ENCODE measurements around the gene PRKCA. TPM values are rescaled to one million over a fixed set of nuclear protein-coding genes. Genes with fewer than 3 reads are reported as not detected.
"Not testable (repeated sequence)": the region's sequence is repeated elsewhere in the genome, so short reads cannot be mapped to it uniquely, and the experiment has no call there.

Gene PRKCA
- total and polyA plus RNA-seq, 4 donors = 3.0 to 14.1 (median 5.4) TPM

GRCh38 chr17:66345949-66346638 is 43.7 kb downstream of the PRKCA start:
- peaks cover 4 to 31% (median 25%) of the 10 kb centered on the region in 4 donors for H3K4me1 ChIP-seq (ENCODE audit: control insufficient read depth in 4 of 4, insufficient read depth in 4 of 4, low read length in 3 of 4)
- WGBS = 88% methylated on average over 12 of the region's 12 CpGs
- peak; percentile 15 to 33 for TF ChIP-seq HNF4A (conservative IDR thresholded peaks at IDR 0.05)
- H3K27me3 ChIP-seq (ENCODE audit: control insufficient read depth in 4 of 4, insufficient read depth in 4 of 4, low read length in 3 of 4); H3K36me3 ChIP-seq (ENCODE audit: control insufficient read depth in 4 of 4, insufficient read depth in 3 of 4, low read depth in 1 of 4, low read length in 3 of 4); H3K9ac ChIP-seq (ENCODE audit: low read depth in 1 of 2, low read length in 2 of 2); H3K4me3 ChIP-seq (ENCODE audit: low read depth in 1 of 3, low read length in 3 of 3); H3K27ac ChIP-seq (ENCODE audit: low read depth in 1 of 2, low read length in 2 of 2); H3K9me3 ChIP-seq (ENCODE audit: control insufficient read depth in 4 of 4, low read length in 3 of 4); DNase-seq (ENCODE audit: low spot score): not testable (repeated sequence)

- Histone ChIP-seq H3K27ac (ENCODE audit: low read depth in 1 of 2, low read length in 2 of 2) (peak overlapping the region in 1 of 2 donors; percentile 22), H3K9ac (ENCODE audit: low read depth in 1 of 2, low read length in 2 of 2) (no peak overlapping the region), H3K4me3 (ENCODE audit: low read depth in 1 of 3, low read length in 3 of 3) (no peak overlapping the region), H3K9me3 (ENCODE audit: control insufficient read depth in 4 of 4, low read length in 3 of 4) (no peaks in the 10 kb centered on the region), H3K36me3 (ENCODE audit: control insufficient read depth in 4 of 4, insufficient read depth in 3 of 4, low read depth in 1 of 4, low read length in 3 of 4) (no peaks in the 10 kb centered on the region), H3K27me3 (ENCODE audit: control insufficient read depth in 4 of 4, insufficient read depth in 4 of 4, low read length in 3 of 4) (no peaks in the 10 kb centered on the region), H3K4me1 (ENCODE audit: control insufficient read depth in 4 of 4, insufficient read depth in 4 of 4, low read length in 3 of 4) (peaks cover 4 to 22% (median 16%) of the 10 kb centered on the region in 4 donors)
- no peak for DNase-seq (ENCODE audit: low spot score)
- 70% methylated on average over 10 of the region's 10 CpGs for WGBS
- peak; percentile 38 for TF ChIP-seq YY1 (IDR thresholded peaks at IDR 0.05)
- TF ChIP-seq HNF4A (conservative IDR thresholded peaks at IDR 0.05) = peak; percentile 5 to 21
- TF ChIP-seq RXRA (IDR thresholded peaks at IDR 0.05) = no peak
- TF ChIP-seq SP1 (IDR thresholded peaks at IDR 0.05) = no peak
- TF ChIP-seq REST (IDR thresholded peaks at IDR 0.05) = peak; percentile 12
- TF ChIP-seq RAD21 (IDR thresholded peaks at IDR 0.05) = no peak
- TF ChIP-seq JUND (IDR thresholded peaks at IDR 0.05) = no peak
- no peak for TF ChIP-seq ZBTB33 (IDR thresholded peaks at IDR 0.05)
- TF ChIP-seq HNF4G (IDR thresholded peaks at IDR 0.05) = no peak
- no peak for TF ChIP-seq FOXA2 (IDR thresholded peaks at IDR 0.05)
These were observed 45.5 kb downstream of the PRKCA start for GRCh38 chr17:66347661-66348514.

Measured in liver (tissue), 9 donors.